ENCODE data around the gene TSHZ2. TPM values are rescaled to one million over a fixed set of nuclear protein-coding genes. Genes with fewer than 3 reads are reported as not detected.
A peak's percentile ranks its signal among the peaks of the same experiment; 100 is the strongest.

The TSHZ2 gene
- total RNA-seq, 4 donors from 2014 or later, result 1.0 to 3.5 (median 2.8) TPM

- intact Hi-C loops (cut with DNase I; ENCODE audit: low total_unique reads) (no loop called here), in situ Hi-C loops (cut with MboI; ENCODE audit: low sequenced_read_pairs in 4 of 4) (no loop called here)
- H3K27me3 ChIP-seq, result no peaks in the 10 kb centered on the region
- no peaks in the 10 kb centered on the region for H3K36me3 ChIP-seq
- DNase-seq (no peak), ATAC-seq (no peak)
- TF ChIP-seq CTCF (IDR thresholded peaks at IDR 0.05 in 4 of 5, conservative IDR thresholded peaks at IDR 0.05 in 1 of 5) (no peak), POLR2A (IDR thresholded peaks at IDR 0.05) (no peak)
- no peak overlapping the region for H3K4me3 ChIP-seq
- H3K27ac ChIP-seq, result no peak overlapping the region
- no peaks in the 10 kb centered on the region for H3K9me3 ChIP-seq
- H3K4me1 ChIP-seq, result no peaks in the 10 kb centered on the region
Observed at GRCh38 chr20:53270792-53271375, 298.7 kb downstream of the TSHZ2 start.

- Histone ChIP-seq H3K27me3 (no peaks in the 10 kb centered on the region), H3K27ac (no peak overlapping the region), H3K9me3 (no peaks in the 10 kb centered on the region), H3K4me1 (no peaks in the 10 kb centered on the region), H3K4me3 (no peak overlapping the region), H3K36me3 (no peaks in the 10 kb centered on the region)
- TF ChIP-seq CTCF (IDR thresholded peaks at IDR 0.05 in 4 of 5, conservative IDR thresholded peaks at IDR 0.05 in 1 of 5) (no peak), POLR2A (IDR thresholded peaks at IDR 0.05) (no peak)
- intact Hi-C loops (cut with DNase I; ENCODE audit: low total_unique reads) (no loop called here), in situ Hi-C loops (cut with MboI; ENCODE audit: low sequenced_read_pairs in 4 of 4) (no loop called here)
- DNase-seq, result no peak
- ATAC-seq, result no peak
Observed at GRCh38 chr20:53274365-53274764, 302.2 kb downstream of the TSHZ2 start.

- in situ Hi-C loops (cut with MboI; ENCODE audit: low sequenced_read_pairs in 4 of 4), result no loop called here
- no peak for TF ChIP-seq CTCF (IDR thresholded peaks at IDR 0.05 in 4 of 5, conservative IDR thresholded peaks at IDR 0.05 in 1 of 5)
- no peak for TF ChIP-seq POLR2A (IDR thresholded peaks at IDR 0.05)
Observed at GRCh38 chr20:53274807-53275206, 302.6 kb downstream of the TSHZ2 start.

GRCh38 chr20:53276143-53276542, 304.0 kb downstream of the TSHZ2 start:
- intact Hi-C loops (cut with DNase I; ENCODE audit: low total_unique reads), result no loop called here
- no peak overlapping the region for H3K4me3 ChIP-seq
- in situ Hi-C loops (cut with MboI; ENCODE audit: low sequenced_read_pairs in 4 of 4), result no loop called here
- TF ChIP-seq POLR2A (IDR thresholded peaks at IDR 0.05) (no peak), CTCF (IDR thresholded peaks at IDR 0.05 in 4 of 5, conservative IDR thresholded peaks at IDR 0.05 in 1 of 5) (no peak)
- H3K4me1 ChIP-seq, result no peaks in the 10 kb centered on the region
- H3K9me3 ChIP-seq, result no peaks in the 10 kb centered on the region
- DNase-seq (peak; percentile 10 to 53), ATAC-seq (peak; percentile 68 to 69)
- H3K36me3 ChIP-seq, result no peaks in the 10 kb centered on the region
- H3K27ac ChIP-seq, result no peak overlapping the region
- no peaks in the 10 kb centered on the region for H3K27me3 ChIP-seq

More at GRCh38 chr20:53274807-53275206, 302.6 kb downstream of the TSHZ2 start:
- intact Hi-C loops (cut with DNase I; ENCODE audit: low total_unique reads), result no loop called here
- Histone ChIP-seq H3K27ac (no peak overlapping the region), H3K4me3 (no peak overlapping the region), H3K36me3 (no peaks in the 10 kb centered on the region), H3K27me3 (no peaks in the 10 kb centered on the region), H3K4me1 (no peaks in the 10 kb centered on the region), H3K9me3 (no peaks in the 10 kb centered on the region)
- DNase-seq (no peak), ATAC-seq (no peak)

- Histone ChIP-seq H3K9me3 (no peaks in the 10 kb centered on the region), H3K36me3 (no peaks in the 10 kb centered on the region), H3K4me3 (no peak overlapping the region), H3K27me3 (no peaks in the 10 kb centered on the region), H3K4me1 (no peaks in the 10 kb centered on the region), H3K27ac (no peak overlapping the region)
- DNase-seq, result no peak
- intact Hi-C loops (cut with DNase I; ENCODE audit: low total_unique reads), result no loop called here
- TF ChIP-seq CTCF (IDR thresholded peaks at IDR 0.05 in 4 of 5, conservative IDR thresholded peaks at IDR 0.05 in 1 of 5) (no peak), POLR2A (IDR thresholded peaks at IDR 0.05) (no peak)
- in situ Hi-C loops (cut with MboI; ENCODE audit: low sequenced_read_pairs in 4 of 4), result no loop called here
- no peak for ATAC-seq
Observed at GRCh38 chr20:53278555-53278954, 306.4 kb downstream of the TSHZ2 start.
